Astrocyte (in vitro differentiated cells and primary cell): ENCODE results near the gene BNIP5.

Experiments used
- CTCF ChIP-seq: IDR thresholded peaks from 2 replicates; pipeline ENCODE4 v1.5.1; 2011; ENCODE audit warnings: low read depth, mild to moderate bottlenecking, inconsistent platforms, low read length, moderate library complexity; ENCODE audit not compliant: insufficient read depth
- EZH2 ChIP-seq: IDR thresholded peaks from 2 replicates; pipeline ENCODE4 v1.6.1; 2012; ENCODE audit warnings: mild to moderate bottlenecking, low read length, inconsistent platforms; ENCODE audit not compliant: insufficient read depth

GRCh38 chr6:36292170-36292569, 44.5 kb downstream of the BNIP5 start:
- TF ChIP-seq CTCF = no peak
- no peak for TF ChIP-seq EZH2
